IPS-NIHi11 (cell line): Measurements from ENCODE around the gene PAM.
"Not testable (repeated sequence)": the region's sequence is repeated elsewhere in the genome, so short reads cannot be mapped to it uniquely, and the experiment has no call there.

Source experiments
- DNase-seq: peaks from one replicate; pipeline ENCODE4 v3.0.0; 2012; ENCODE audit warnings: mixed read lengths, low spot score

Gene PAM

DNA sequence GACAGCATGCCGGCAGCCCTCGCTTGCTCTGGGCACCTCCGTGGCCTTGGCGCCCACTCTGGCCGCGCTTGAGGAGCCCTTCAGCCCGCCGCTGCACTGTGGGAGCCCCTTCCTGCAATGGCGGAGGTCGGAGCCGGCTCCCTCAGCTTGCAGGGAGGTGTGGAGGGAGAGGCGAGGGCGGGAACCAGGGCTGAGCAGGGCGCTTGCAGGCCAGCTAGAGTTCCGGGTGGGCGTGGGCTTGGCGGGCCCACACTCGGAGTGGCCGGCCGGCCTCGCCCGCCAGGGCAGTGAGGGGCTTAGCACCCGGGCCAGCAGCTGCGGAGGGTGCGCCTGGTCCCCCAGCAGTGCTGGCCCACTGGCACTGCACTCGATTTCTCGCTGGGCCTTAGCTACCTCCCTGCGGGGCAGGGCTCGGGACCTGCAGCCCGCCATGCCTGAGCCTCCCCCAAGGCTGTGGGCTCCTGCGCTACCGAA is 3.2 kb upstream of the PAM start:
- DNase-seq, result not testable (repeated sequence)

DNA sequence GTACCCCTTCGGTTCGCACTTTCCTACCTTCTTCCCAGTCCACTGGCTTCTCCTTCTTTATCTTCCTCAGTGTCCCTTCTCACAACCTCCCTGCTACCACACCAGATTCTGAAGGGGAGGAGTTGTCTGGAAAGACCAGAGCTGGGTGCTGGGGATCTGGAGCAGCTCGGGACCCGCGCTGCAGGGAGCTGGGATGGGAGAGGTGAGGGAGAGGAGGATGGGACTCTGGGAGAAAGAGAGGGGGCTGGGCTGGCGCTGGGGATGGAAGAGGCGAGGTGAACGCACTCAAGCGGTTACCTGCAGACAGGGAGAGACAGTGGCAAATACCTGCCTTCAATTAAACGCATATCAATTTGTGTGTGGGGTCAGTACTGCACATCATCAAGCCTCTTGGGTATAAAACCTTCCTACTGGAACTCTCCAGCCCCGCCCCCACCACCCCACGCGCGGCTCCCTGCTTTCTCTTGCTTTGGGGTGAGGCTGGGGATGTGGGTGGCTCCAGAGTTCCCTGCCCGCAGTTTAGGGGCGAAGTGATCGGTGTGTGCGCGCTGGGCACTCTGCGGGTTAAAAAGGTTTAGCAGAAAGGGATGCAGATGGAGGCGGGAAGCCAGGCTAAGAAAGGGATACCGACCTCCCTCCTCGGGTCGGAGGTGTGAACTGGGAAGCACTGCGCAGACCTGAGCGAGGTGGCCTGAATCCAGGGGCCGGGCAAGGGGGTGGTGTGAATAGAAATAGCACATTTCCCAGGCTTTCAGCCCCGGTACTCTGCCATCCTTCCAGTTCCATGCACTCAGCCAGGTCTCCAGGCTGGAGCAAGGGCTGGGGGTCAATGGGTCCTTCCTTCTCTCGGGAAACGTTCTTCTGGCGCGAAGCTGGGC is 977 bp upstream of the PAM start:
- peak; percentile 48 for DNase-seq

DNA sequence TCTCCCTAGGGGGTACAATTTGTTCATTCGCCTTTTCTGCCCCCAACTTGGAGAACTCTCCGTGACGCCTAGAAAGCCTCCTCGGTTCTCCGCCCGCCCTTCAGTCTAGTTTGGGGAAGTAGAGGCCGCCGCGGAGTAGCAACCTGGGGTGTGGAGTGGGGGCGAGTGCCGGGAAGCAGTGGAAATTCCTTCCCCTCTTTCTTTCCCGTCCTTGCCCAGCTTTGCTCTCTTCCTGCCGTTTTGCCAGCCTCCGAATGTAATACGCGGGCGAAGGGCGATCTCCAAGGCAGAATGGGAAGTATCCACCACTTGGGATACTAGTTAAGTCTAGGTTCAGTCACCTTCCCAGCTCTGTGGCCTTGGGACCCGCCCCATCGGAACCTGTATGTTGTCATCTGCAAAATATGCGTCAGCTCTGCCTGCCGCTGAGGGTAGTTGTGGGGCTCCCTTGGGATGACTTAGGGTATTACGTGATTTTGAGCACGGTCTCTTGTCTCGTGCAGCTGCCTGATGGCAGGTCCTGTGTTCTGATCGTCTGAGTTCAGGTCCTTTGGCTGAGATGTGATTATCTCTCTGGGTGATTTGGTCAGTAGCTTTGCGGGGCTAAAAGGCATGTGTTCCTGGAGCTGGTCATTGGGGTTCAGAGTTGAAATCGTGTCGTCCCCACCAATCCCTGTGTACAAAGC is 724 bp downstream of the PAM start:
- DNase-seq, result peak; percentile 53

DNA sequence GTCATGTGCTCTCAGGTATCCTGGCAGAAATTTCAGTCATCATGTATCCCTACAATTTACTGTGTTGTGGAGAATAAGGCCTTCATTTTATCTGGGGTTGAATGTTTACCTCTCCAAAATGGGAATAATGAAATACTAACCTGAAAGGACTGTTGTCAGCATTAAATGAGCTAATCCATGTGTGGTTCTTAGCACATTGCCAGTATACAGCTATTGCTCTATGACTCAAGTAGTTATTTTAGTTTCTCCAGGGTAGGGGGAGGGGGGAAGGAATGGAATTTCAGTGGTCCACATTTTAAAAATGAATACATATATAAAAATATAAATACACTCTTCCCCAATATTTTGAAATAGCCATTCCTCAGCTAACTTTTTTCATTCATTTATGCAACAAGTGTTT is 3.5 kb downstream of the PAM start:
- DNase-seq, result no peak

DNA sequence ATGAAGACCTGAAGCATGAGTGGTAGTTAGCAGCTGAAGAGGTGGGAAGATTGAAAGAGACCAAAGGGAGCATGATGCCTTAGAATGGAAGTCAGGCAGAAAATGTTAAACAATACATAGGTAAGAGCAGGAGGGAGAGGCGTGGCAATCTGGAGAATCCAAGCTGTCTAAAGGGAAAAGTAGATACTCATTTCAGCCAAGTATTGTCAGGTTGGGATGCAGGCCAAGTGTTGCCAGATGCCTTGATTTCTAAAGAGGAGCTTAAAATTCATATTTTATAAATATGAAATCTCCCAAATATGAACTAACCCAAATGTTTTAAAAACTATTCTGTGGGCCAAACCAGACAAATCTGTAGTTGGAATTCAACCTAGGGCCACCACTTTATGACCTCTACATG is 4.2 kb downstream of the PAM start:
- no peak for DNase-seq

DNA sequence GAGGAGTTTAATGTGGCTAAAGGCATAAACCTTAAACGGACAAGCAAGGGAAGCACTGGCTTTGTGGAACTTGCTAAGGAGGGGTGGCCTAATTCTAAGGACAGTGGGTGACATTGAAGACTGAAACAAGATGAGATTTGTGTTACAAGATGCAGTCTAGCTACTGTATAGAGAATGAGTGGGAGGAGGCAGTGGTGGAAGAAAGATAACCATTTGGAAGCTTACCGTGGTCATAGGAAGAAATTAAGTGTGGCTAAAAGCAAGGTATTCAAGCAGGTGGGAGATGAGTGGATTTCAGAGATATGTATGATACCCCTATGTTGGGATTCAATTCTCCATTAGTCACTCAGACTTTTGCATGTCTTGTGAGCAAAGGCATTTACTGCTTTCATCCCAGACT is 4.6 kb downstream of the PAM start:
- DNase-seq, result no peak

DNA sequence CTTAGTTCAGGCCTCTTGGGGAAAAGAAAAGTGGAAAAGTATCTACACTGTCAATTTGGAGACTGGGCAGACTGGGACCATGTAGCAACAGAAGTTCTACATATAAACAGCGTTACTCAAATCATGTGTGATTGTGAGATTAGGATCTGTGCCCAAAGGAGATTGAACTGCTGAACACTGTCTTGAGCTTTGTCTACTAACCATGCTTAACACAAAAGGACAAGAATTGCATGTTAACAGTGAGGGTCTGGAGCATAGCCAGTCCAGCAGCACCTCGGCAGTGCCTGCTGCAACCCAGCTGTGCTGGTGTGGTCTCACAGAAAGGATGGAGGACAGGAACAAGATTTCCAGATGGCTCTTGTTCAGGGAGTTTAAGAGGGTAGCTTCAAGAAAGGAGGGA is 5.7 kb downstream of the PAM start:
- no peak for DNase-seq

DNA sequence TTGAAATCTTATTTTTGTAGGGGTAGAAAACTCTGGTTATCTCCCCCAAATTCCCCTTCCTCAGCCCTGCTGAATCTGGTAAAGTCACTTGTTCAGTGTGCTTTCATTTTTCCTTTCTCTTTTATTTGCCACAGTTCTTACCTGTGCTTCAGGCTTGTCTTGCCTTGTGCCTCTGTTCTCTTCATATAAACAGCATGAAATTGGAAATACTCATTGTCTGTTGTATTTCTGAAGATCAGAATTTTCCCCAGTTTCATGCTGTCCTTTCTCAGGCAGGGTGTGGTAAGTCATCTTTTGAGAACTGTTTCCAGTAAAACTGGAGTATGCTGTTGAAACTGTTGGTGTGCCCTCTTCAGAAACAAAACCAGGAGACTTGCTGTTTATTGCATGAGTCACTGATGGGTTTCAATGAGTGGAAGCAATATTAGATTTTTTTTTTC is 7.0 kb downstream of the PAM start:
- no peak for DNase-seq

DNA sequence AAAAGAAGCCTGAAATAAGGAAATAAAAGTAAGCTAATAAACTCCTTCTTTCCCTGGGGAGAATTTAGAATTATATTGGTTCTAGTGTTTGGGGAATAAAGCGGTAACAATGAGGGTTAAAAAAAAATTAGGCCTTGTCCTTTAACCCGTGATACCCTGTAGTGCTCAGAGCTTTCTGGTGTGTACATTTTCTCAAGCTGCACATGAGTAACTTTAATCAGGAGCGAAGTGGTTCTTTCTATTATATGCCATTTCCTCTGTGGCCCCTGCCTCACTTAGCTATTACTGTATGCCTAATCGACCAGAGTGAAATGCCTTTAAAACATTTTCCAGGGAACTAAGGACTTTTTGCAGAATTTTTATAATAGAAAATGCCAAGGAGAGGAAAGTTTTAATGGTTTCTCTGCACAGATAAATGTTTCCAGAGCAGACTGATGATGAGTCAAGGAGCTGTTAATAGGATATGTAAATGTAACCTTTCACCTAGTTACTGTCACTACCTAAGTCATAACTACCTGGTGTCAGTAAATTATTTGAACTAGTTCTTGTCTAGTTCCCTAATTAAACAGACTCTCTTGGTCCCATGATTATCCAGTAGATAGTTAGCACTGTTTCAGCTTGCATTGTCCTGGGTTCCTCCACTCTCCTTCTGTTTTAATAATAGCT is 7.6 kb downstream of the PAM start:
- DNase-seq, result no peak

DNA sequence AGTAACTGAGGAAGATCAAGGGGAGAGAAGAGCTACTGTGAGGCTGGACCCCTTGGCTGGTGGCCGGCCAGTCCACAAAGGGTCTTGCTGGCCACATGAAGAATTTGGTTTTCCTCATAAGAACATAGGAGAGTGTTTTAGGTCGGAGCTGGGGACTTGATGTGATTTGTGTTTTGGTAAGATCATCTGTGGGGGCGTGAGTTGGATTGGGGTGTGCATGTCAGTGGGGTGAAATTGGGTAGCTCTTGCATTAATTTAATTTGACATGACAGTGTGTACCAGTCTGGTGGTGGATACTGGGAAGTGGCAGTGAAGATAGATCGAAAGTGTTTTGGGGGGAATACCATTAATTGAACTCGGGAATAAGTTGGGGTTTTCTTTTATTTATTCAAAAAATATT is 8.6 kb downstream of the PAM start:
- no peak for DNase-seq

DNA sequence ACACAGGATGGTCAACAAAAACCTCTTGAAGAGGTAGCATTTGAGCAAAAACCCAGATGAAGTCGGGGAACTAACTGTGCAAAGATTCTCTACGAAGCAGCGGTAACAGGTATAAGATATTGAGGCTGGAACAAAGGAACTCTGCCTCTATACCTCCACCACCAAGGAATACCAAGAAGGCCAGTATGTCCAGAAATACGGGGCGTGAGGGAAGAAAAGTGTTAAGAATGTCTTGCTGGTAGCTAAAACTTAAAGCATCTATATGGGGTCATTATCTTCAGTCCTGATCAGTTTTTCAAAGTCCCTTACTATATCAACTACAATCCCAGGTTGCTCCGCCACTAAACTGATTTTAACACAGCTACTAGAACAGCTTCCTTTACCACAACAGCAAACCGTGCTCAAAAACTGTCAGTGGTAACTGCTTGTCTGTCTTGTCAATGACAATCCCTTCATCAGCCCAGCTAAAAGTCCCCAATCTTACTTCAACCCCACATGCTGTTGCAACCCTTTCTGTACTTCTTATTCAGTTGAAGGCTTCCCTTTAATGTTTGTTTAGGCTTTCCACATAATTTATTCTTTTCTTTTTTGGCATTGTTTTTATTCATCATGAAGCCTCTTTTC is 9.4 kb downstream of the PAM start:
- DNase-seq, result no peak

DNA sequence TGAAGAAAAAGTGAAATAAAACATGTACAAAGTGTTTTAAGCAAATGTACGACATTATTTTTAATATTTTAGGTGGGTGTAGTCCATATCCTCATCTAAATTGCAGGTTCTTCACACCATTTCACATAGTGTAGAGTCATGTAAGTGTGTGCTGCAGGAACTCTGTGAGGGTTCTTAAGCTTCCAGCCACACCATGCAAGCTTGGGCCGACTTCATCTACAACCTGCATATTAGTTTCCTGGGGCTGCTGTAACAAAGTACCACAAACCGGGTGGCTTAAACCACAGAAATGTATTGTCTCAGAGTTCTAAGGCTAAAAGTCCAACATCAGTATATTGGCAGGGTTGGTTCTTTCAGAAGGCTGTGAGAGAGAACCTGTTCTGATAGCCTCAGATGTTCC is 10.2 kb downstream of the PAM start:
- DNase-seq, result no peak

DNA sequence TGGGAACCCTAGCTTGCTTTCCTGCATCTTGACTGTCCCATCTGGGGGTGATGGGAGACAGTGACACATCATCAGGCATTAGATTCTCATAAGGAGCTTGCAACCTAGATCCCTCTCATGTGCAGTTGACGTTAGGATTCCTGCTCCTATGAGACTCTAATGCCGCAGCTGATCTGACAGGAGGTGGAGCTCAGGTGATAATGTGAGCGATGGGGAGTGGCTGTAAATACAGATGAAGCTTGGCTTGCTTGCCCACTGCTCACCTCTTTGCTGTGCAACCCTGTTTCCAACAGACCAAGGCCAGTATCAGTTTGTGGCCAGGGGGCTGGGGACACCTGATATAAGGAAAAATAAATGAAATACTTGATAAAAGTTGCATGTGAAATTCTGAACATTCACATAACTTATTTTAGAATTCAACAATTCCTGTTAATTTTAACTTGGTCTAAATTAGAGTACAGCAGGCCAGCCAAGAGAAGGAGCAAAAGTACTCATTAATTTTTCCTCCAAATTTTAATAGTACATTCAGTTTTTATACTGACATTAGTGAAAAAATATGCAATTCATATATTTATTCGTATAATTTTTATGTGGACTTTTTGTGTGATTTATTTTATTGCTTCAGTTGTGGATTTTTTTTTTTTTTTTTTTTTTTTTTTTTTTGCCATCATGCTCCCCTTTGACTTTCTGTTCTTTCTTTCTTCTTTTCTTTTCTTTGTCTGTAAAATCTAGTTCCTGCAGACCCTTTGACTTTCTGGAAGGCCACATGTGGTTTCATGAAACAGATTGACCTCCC is 11.4 kb downstream of the PAM start:
- no peak for DNase-seq

DNA sequence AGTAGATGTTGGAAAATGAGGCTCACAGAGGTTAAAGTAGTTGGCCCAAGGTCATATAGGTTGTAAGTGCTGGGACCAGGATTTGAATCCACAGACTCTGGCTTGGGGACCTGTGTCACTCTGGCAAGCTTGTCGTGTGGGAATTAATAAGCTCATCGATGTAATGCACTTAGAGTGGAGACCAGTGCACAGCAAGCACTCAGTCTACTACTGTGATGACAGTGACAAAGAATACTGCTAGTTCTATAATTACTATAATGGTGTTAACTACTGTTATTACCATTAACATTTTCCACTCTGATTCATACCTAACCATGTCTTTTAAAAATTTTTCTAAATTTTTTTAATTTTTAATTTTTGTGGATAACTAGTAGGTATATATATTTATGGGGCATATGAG is 12.8 kb downstream of the PAM start:
- no peak for DNase-seq

DNA sequence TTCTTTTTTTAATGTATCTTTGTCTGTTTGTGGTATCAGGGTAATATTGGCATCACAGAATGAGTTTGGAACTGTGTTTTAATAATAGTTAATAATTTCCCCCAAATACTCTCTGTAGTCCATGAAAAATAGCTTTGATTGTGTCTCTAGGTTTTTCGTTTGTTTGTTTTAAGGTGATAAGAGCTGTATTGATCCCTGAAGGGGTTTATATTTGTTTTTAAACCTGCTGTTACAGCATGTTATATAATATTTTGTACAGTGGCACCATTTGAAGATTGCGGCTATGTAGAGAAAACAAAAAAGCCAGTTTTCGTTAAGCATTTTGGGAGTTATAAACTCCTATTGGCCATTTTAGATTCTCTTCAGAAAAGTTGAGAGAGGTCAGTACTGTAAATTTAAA is 15.7 kb downstream of the PAM start:
- DNase-seq, result no peak

DNA sequence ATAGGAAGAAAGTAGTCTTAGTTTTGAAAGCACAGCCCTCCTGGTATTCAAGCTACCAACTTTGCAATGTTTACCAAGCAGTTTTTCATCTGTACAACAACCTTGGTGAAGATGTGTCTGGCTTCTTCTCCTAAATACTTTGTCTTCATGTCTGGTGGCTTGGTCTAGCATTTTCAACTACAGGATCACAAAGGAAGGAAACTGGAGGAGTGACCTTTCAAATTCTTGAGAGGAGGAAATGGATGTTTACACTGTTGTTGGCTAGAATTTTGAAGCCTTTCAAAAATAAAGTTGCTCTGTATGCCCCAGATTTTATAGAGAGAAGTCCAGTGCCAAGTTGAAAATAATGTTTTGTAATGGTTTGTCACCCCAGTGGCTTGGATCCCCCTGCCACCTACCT is 16.3 kb downstream of the PAM start:
- no peak for DNase-seq

DNA sequence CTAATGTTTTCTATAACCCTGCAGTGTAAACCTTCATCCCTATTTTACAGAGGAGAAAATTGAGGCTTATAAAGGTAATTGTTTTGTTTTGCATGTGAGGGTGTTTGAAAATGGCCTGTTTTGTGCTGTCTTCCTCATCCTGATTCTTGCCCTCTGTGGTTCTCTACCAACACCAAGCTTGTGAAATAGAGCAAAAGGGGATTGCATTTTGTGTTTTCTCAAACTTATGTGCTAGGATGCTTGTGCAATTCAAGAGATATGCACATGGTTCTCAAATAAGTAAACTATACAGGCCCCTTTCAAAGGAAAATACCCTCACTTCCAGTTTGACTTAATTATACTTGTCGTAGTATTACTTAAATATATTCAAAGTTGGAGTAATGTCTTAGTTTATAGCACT is 17.2 kb downstream of the PAM start:
- no peak for DNase-seq

DNA sequence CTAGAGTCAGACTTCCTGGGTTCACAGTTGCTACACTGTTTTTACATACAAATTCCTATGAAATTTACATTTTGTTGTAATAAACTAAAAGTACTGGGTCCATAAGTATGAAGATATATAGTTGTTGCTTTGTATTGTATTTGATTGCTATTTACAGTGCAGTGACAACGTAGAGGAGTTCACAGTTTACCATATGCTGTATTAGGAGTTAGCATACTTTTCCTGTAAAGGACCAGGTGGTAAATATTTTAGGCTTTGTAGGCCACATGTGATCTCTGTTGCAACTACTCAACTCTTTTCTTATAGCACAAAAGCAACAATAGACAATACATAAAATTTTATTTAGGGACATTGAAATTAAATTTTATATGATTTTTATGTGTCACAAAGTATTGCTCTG is 18.0 kb downstream of the PAM start:
- DNase-seq, result no peak

DNA sequence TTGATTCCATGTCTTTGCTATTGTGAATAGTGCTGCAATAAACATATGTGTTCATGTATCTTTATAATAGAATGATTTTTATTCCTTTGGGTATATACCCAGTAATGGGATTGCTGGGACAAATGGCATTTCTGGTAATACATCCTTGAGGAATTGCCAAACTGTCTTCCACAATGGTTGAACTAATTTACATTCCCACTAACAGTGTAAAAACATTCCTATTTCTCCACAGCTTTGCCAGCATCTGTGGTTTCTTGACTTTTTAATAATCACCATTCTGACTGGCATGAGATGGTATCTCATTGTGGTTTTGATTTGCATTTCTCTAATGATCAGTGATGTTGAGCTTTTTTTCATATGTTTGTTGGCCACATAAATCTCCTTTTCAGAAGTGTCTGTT is 20.7 kb downstream of the PAM start:
- DNase-seq, result not testable (repeated sequence)

DNA sequence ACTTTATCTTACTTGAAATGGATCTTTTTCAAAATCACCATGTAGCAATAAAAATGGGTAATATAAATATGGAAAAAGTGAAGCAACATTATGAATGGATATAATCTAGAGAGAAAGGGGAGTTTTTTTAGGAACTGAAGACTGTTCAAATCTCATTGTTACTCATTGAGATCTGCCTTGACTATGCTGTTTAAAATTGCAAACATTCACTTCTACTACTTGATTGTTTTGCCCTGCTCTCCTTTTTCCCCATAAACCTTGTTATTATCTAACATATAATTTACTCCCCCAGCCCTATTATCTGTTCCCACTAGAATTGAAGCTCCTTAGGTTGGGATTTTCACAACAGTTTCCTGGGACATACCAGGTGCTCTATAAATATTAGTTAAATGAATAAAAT is 22.0 kb downstream of the PAM start:
- no peak for DNase-seq

DNA sequence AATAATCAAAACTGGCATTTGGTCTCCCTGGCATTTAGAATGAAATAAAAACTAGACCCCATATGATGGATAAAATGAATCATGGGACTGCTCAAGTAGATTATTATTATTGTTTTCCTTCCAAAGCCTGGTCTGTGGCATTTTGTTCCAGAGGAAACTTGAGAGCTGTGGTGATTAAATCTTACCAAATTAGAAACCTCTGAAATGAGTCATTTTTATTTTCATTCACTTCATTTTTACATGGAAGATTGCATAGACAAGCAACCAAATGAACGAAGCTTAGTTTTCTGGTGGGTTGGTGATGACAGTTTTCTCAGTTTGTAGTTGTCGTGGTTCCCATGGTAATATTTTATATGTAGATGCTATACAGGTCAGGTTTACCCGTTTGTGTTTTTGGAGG is 23.4 kb downstream of the PAM start:
- no peak for DNase-seq

DNA sequence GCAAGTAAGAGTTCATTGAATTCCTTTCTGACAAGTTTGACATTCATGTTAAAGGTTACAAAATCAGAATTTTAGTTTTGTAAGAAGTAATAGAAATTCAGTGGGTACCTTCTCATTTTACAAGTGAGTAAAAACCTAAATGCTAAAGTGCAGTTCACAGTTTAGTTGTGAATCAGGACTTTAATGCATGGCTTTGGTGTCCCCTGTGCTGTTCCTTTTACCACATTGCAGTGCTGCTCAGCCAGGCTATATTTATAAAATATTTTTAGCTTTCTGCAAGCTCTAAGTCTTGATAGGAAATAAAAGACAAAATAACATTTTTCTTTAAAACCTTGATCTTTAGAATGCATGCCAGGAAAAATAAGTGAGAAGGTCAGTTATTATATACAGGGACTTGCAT is 26.3 kb downstream of the PAM start:
- DNase-seq, result no peak
